HepG2 (cell line): ENCODE measurements around the gene UBA6.

Experiments
- ATF5 ChIP-seq: sonication (generic); formaldehyde crosslinking; IDR thresholded peaks from 2 replicates; pipeline ENCODE4 v1.4.0; 2020; ENCODE audit warnings: mild to moderate bottlenecking, low read depth, missing genetic modification reagents
- CC2D1A ChIP-seq: sonication (generic); formaldehyde crosslinking; IDR thresholded peaks from 2 replicates; pipeline ENCODE4 v1.8.1; 2023; ENCODE audit warnings: mild to moderate bottlenecking, missing genetic modification reagents
- FOXM1 ChIP-seq: sonication (generic); formaldehyde crosslinking; IDR thresholded peaks from 2 replicates; pipeline ENCODE4 v1.5.0; 2020; ENCODE audit warnings: missing genetic modification reagents
- HBP1 ChIP-seq: IDR thresholded peaks from 2 replicates; pipeline ENCODE4 v1.6.1; 2016; ENCODE audit warnings: low read depth, control low read depth
- HHEX ChIP-seq: IDR thresholded peaks from 2 replicates; pipeline ENCODE4 v1.6.1; 2016; ENCODE audit warnings: control low read depth
- JUN ChIP-seq: sonication (generic); formaldehyde crosslinking; IDR thresholded peaks from 2 replicates; pipeline ENCODE4 v1.4.0; 2020; ENCODE audit warnings: mild to moderate bottlenecking, missing genetic modification reagents
- KLF15 ChIP-seq: sonication (generic); formaldehyde crosslinking; IDR thresholded peaks from 2 replicates; pipeline ENCODE4 v1.8.1; 2023; ENCODE audit warnings: borderline replicate concordance, mild to moderate bottlenecking, inconsistent platforms, missing genetic modification reagents, mixed read lengths
- PATZ1 ChIP-seq: sonication (generic); formaldehyde crosslinking; IDR thresholded peaks from 2 replicates; pipeline ENCODE4 v1.4.0; 2020; ENCODE audit warnings: missing genetic modification reagents
- PBX3 ChIP-seq: sonication (generic); formaldehyde crosslinking; IDR thresholded peaks from 2 replicates; pipeline ENCODE4 v1.8.1; 2023; ENCODE audit warnings: missing genetic modification reagents, inconsistent platforms, borderline replicate concordance
- STAT6 ChIP-seq: sonication (generic); formaldehyde crosslinking; IDR thresholded peaks from 2 replicates; pipeline ENCODE4 v1.4.0; 2020; ENCODE audit warnings: missing genetic modification reagents, mild to moderate bottlenecking, borderline replicate concordance
- TAF1 ChIP-seq: sonication (generic); formaldehyde crosslinking; IDR thresholded peaks from 2 replicates; pipeline ENCODE4 v1.4.0; 2020; ENCODE audit warnings: missing genetic modification reagents
- TGIF2 ChIP-seq: IDR thresholded peaks from 2 replicates; pipeline ENCODE4 v1.6.1; 2016; ENCODE audit warnings: control low read depth, missing compliant biosample characterization
- ZBTB34 ChIP-seq: sonication (generic); formaldehyde crosslinking; IDR thresholded peaks from 2 replicates; pipeline ENCODE4 v1.8.0; 2022; ENCODE audit warnings: mild to moderate bottlenecking, missing genetic modification reagents
- TF ChIP-seq, protein P1 (sequence below), 2 experiments: sonication (generic) in 1 of 2; formaldehyde crosslinking in 1 of 2; IDR thresholded peaks; 2 replicates each; pipeline versions ENCODE4 v1.5.1 to v1.6.1; 2011 to 2020; ENCODE audit warnings: borderline replicate concordance in 1 of 2, low read depth in 1 of 2, low read length in 1 of 2, mild to moderate bottlenecking in 1 of 2, missing genetic modification reagents in 1 of 2, moderate library complexity in 1 of 2

DNA sequence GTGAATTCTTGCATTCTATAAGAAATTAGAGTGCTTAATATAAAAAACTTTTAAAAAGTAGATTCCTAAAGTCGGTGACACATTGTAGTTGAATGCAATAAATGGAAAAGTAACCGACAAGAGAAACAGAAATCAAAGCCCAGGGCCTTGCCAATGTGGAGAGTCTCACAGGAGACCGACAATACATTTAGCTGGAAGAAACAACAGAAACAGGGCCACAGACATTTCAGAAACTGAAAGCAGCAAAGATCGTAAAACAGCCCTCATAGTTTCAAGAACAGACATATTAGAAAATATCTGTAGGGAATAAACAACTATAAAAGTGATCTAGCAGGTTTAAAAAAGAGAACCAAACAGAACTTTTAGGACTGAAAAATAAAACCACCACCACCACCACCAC, 92.9 kb downstream of the UBA6 start:
- TF ChIP-seq JUN (no peak), TAF1 (CRISPR knock-in tag) (no peak), FOXM1 (CRISPR knock-in tag) (no peak), STAT6 (CRISPR knock-in tag) (no peak), ATF5 (no peak), PBX3 (CRISPR knock-in tag) (no peak), HHEX (no peak), PATZ1 (CRISPR knock-in tag) (no peak), HBP1 (CRISPR knock-in tag) (no peak), ZBTB34 (CRISPR knock-in tag) (no peak), TGIF2 (no peak), KLF15 (CRISPR knock-in tag) (no peak), CC2D1A (CRISPR knock-in tag) (no peak)
- TF ChIP-seq, protein P1, sequence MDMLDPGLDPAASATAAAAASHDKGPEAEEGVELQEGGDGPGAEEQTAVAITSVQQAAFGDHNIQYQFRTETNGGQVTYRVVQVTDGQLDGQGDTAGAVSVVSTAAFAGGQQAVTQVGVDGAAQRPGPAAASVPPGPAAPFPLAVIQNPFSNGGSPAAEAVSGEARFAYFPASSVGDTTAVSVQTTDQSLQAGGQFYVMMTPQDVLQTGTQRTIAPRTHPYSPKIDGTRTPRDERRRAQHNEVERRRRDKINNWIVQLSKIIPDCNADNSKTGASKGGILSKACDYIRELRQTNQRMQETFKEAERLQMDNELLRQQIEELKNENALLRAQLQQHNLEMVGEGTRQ (IDR thresholded peaks at IDR 0.05; ENCODE audit: low read depth, low read length) = no peak
- TF ChIP-seq, protein P1 (CRISPR knock-in tag; IDR thresholded peaks at IDR 0.05; ENCODE audit: borderline replicate concordance) = no peak
